Measurements from ENCODE around the gene PPP2R5E. TPM values are rescaled to one million over a fixed set of nuclear protein-coding genes. Genes with fewer than 3 reads are reported as not detected.

PPP2R5E gene
- total RNA-seq, 2 experiments from 2014 or later = 12.5 to 47.8 TPM

GRCh38 chr14:63452796-63453195 is 90.4 kb downstream of the PPP2R5E start:
- H3K9me3 ChIP-seq (ENCODE audit: low read length) = no peaks in the 10 kb centered on the region
- no peak overlapping the region for H2AFZ ChIP-seq (ENCODE audit: low read length)
- POLR2A ChIA-PET = interaction anchor here (2.0 kb wide), 1 partner anchor 11 kb away, joined by 4 read pairs; no protein-coding TSS in a partner anchor
- no peaks in the 10 kb centered on the region for H3K79me2 ChIP-seq (ENCODE audit: insufficient read depth, low read depth, low read length)
- H3K27ac ChIP-seq (ENCODE audit: low read depth, low read length, poor library complexity, severe bottlenecking) = no peak overlapping the region
- no peaks in the 10 kb centered on the region for H3K4me1 ChIP-seq (ENCODE audit: insufficient read depth, low read length, poor library complexity, severe bottlenecking)
- H3K4me3 ChIP-seq (ENCODE audit: low read depth, low read length, poor library complexity, severe bottlenecking) = no peak overlapping the region
- no TSS peak for BruUV-seq (replicated peaks)
- no peak for DNase-seq (ENCODE audit: low spot score)
- no peaks in the 10 kb centered on the region for H3K9me2 ChIP-seq (ENCODE audit: insufficient read depth, low read length)
- H4K20me1 ChIP-seq (ENCODE audit: insufficient read depth, low read length) = peaks cover 9% of the 10 kb centered on the region; the same call in 1 of the 2 replicates
- H3K36me3 ChIP-seq (ENCODE audit: insufficient read depth, low read length) = peaks cover 26% of the 10 kb centered on the region
- intact Hi-C loops (cut with micrococcal nuclease; ENCODE audit: unreplicated experiment) = no loop called here
- TF ChIP-seq EZH2phosphoT487 (IDR thresholded peaks at IDR 0.05; ENCODE audit: borderline replicate concordance, low read depth, low read length) (no peak), CTCF (conservative IDR thresholded peaks at IDR 0.05; ENCODE audit: low read length) (no peak)
- CTCF ChIA-PET (ENCODE audit: unreplicated experiment) = no interaction called here
- no peak overlapping the region for H3K4me2 ChIP-seq (ENCODE audit: low read length)

- peaks cover 26% of the 10 kb centered on the region for H3K36me3 ChIP-seq (ENCODE audit: insufficient read depth, low read length)
- intact Hi-C loops (cut with micrococcal nuclease; ENCODE audit: unreplicated experiment) = no loop called here
- POLR2A ChIA-PET = interaction anchor here (0.7 kb wide), 2 partner anchors 19 to 861 kb away, joined by 3 read pairs; no protein-coding TSS in a partner anchor
- CTCF ChIA-PET (ENCODE audit: unreplicated experiment) = no interaction called here
- no peaks in the 10 kb centered on the region for H3K9me3 ChIP-seq (ENCODE audit: low read length)
- H3K4me1 ChIP-seq (ENCODE audit: insufficient read depth, low read length, poor library complexity, severe bottlenecking) = no peaks in the 10 kb centered on the region
- H3K79me2 ChIP-seq (ENCODE audit: insufficient read depth, low read depth, low read length) = no peaks in the 10 kb centered on the region
- H2AFZ ChIP-seq (ENCODE audit: low read length) = no peak overlapping the region
- no peak overlapping the region for H3K4me2 ChIP-seq (ENCODE audit: low read length)
- no peak for DNase-seq (ENCODE audit: low spot score)
- no peak overlapping the region for H3K27ac ChIP-seq (ENCODE audit: low read depth, low read length, poor library complexity, severe bottlenecking)
- H3K9me2 ChIP-seq (ENCODE audit: insufficient read depth, low read length) = no peaks in the 10 kb centered on the region
- H4K20me1 ChIP-seq (ENCODE audit: insufficient read depth, low read length) = no peaks in the 10 kb centered on the region
- TF ChIP-seq EZH2phosphoT487 (IDR thresholded peaks at IDR 0.05; ENCODE audit: borderline replicate concordance, low read depth, low read length) = no peak
- TF ChIP-seq CTCF (conservative IDR thresholded peaks at IDR 0.05; ENCODE audit: low read length) = no peak
- BruUV-seq (replicated peaks) = no TSS peak
- no peak overlapping the region for H3K4me3 ChIP-seq (ENCODE audit: low read depth, low read length, poor library complexity, severe bottlenecking)
Observed at GRCh38 chr14:63448841-63449240, 94.3 kb downstream of the PPP2R5E start.

DNA sequence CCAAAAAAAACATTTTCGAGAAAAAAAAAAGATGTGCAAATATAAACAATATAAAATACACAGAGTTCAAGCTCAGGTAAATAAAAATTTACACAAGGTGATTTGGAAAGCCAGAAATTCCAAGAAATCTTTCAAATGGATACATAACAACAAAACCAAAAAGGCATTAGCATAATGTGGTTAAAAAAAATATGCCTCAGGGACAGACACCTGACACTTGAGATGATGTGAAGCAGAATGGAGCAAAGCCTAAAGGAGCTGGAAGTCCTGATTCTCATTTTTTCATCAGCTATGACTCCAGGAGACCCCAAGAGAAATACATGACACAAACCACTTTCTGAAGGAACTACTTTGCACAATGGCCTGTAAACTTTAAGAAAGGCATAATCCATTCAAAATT is 98.6 kb downstream of the PPP2R5E start:
- H3K79me2 ChIP-seq (ENCODE audit: insufficient read depth, low read depth, low read length) = no peaks in the 10 kb centered on the region
- TF ChIP-seq CTCF (conservative IDR thresholded peaks at IDR 0.05; ENCODE audit: low read length) (no peak), EZH2phosphoT487 (IDR thresholded peaks at IDR 0.05; ENCODE audit: borderline replicate concordance, low read depth, low read length) (no peak)
- no peaks in the 10 kb centered on the region for H3K9me3 ChIP-seq (ENCODE audit: low read length)
- no peaks in the 10 kb centered on the region for H3K4me1 ChIP-seq (ENCODE audit: insufficient read depth, low read length, poor library complexity, severe bottlenecking)
- DNase-seq (ENCODE audit: low spot score) = no peak
- H2AFZ ChIP-seq (ENCODE audit: low read length) = no peak overlapping the region
- no peak overlapping the region for H3K27ac ChIP-seq (ENCODE audit: low read depth, low read length, poor library complexity, severe bottlenecking)
- POLR2A ChIA-PET = interaction anchor here (0.6 to 1.5 kb wide), 3 partner anchors 10 to 730 kb away, joined by 3 to 4 read pairs (median 3); no protein-coding TSS in a partner anchor
- H3K4me3 ChIP-seq (ENCODE audit: low read depth, low read length, poor library complexity, severe bottlenecking) = no peak overlapping the region
- no peak overlapping the region for H3K4me2 ChIP-seq (ENCODE audit: low read length)
- no peaks in the 10 kb centered on the region for H3K9me2 ChIP-seq (ENCODE audit: insufficient read depth, low read length)
- H3K36me3 ChIP-seq (ENCODE audit: insufficient read depth, low read length) = peaks cover 10% of the 10 kb centered on the region
- no peaks in the 10 kb centered on the region for H4K20me1 ChIP-seq (ENCODE audit: insufficient read depth, low read length)
- intact Hi-C loops (cut with micrococcal nuclease; ENCODE audit: unreplicated experiment) = no loop called here
- CTCF ChIA-PET (ENCODE audit: unreplicated experiment) = no interaction called here
- BruUV-seq (replicated peaks) = no TSS peak

Data from OCI-LY7 (cell line).